ENCODE data around the gene MACF1. TPM values are rescaled to one million over a fixed set of nuclear protein-coding genes. Genes with fewer than 3 reads are reported as not detected.

MACF1 gene
- total RNA-seq, 3 donors from 2014 or later: 279 to 350 (median 325) TPM

GRCh38 chr1:39478126-39478915 lies 273.8 kb downstream of the MACF1 start:
- no peaks in the 10 kb centered on the region for H3K4me1 ChIP-seq
- intact Hi-C loops (cut with DNase I; ENCODE audit: low total_unique reads): no loop called here
- no peak overlapping the region for H3K27ac ChIP-seq
- no peak for DNase-seq (ENCODE audit: low spot score in 2 of 2)
- no peaks in the 10 kb centered on the region for H3K27me3 ChIP-seq
- H3K4me3 ChIP-seq: no peak overlapping the region
- no peaks in the 10 kb centered on the region for H3K36me3 ChIP-seq
- no peaks in the 10 kb centered on the region for H3K9me3 ChIP-seq
- TF ChIP-seq, protein P1, sequence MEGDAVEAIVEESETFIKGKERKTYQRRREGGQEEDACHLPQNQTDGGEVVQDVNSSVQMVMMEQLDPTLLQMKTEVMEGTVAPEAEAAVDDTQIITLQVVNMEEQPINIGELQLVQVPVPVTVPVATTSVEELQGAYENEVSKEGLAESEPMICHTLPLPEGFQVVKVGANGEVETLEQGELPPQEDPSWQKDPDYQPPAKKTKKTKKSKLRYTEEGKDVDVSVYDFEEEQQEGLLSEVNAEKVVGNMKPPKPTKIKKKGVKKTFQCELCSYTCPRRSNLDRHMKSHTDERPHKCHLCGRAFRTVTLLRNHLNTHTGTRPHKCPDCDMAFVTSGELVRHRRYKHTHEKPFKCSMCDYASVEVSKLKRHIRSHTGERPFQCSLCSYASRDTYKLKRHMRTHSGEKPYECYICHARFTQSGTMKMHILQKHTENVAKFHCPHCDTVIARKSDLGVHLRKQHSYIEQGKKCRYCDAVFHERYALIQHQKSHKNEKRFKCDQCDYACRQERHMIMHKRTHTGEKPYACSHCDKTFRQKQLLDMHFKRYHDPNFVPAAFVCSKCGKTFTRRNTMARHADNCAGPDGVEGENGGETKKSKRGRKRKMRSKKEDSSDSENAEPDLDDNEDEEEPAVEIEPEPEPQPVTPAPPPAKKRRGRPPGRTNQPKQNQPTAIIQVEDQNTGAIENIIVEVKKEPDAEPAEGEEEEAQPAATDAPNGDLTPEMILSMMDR (IDR thresholded peaks at IDR 0.05): no peak
- TF ChIP-seq POLR2A (IDR thresholded peaks at IDR 0.05) (no peak), POLR2AphosphoS5 (IDR thresholded peaks at IDR 0.05) (no peak)

- DNase-seq (ENCODE audit: low spot score in 2 of 2): no peak
- Histone ChIP-seq H3K9me3 (no peaks in the 10 kb centered on the region), H3K36me3 (no peaks in the 10 kb centered on the region), H3K27me3 (no peaks in the 10 kb centered on the region), H3K4me3 (no peak overlapping the region), H3K27ac (no peak overlapping the region), H3K4me1 (no peaks in the 10 kb centered on the region)
- TF ChIP-seq, protein P1 (IDR thresholded peaks at IDR 0.05): no peak
- TF ChIP-seq POLR2AphosphoS5 (IDR thresholded peaks at IDR 0.05) (no peak), POLR2A (IDR thresholded peaks at IDR 0.05) (no peak)
- intact Hi-C loops (cut with DNase I; ENCODE audit: low total_unique reads): no loop called here
These were observed 276.8 kb downstream of the MACF1 start for GRCh38 chr1:39481289-39481688.

DNA sequence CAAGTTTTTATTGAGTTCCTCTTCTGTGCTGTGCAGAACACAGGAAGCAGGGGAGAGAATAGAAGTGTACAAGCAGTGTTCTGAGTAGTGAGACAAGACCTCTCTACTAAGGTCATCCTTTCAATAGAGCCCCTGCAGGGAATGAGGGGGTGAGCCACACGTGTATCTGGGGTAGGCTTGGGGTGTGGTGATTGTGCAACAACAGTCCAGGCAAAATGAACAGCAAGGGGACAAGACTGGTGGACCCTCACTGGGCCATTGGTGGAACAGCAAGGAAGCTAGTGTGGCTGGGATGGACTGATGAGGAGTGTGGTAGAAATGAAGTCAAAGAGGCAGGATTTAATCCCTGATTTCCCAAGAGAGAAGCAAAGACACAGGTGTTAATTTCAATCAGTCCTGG lies 278.8 kb downstream of the MACF1 start:
- TF ChIP-seq, protein P1 (IDR thresholded peaks at IDR 0.05): no peak
- TF ChIP-seq POLR2A (IDR thresholded peaks at IDR 0.05) (no peak), POLR2AphosphoS5 (IDR thresholded peaks at IDR 0.05) (no peak)
- H3K36me3 ChIP-seq: no peaks in the 10 kb centered on the region
- intact Hi-C loops (cut with DNase I; ENCODE audit: low total_unique reads): no loop called here

DNA sequence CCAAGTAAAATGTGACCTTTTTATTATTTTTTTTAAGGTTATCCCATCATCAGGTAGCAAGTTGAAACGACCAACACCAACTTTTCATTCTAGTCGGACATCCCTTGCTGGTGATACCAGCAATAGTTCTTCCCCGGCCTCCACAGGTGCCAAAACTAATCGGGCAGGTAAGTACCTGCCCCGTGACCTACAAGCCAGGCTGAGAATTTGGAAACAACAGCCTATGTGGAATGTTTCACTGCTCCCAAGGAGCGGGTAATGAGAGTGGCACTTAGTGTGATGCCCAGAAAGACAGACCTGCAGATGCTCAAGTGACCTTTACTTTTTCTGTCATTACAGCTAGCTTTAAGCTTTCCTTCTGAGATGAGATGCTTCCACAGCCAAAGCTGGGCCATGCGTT lies 280.1 kb downstream of the MACF1 start:
- intact Hi-C loops (cut with DNase I; ENCODE audit: low total_unique reads): no loop called here
- Histone ChIP-seq H3K4me1 (no peaks in the 10 kb centered on the region), H3K27ac (no peak overlapping the region), H3K36me3 (no peaks in the 10 kb centered on the region), H3K4me3 (no peak overlapping the region), H3K27me3 (no peaks in the 10 kb centered on the region), H3K9me3 (no peaks in the 10 kb centered on the region)
- no peak for TF ChIP-seq POLR2A (IDR thresholded peaks at IDR 0.05)
- TF ChIP-seq POLR2AphosphoS5 (IDR thresholded peaks at IDR 0.05): no peak
- TF ChIP-seq, protein P1 (IDR thresholded peaks at IDR 0.05): no peak
- no peak for DNase-seq (ENCODE audit: low spot score in 2 of 2)

More for the DNA sequence above, 278.8 kb downstream of the MACF1 start:
- no peaks in the 10 kb centered on the region for H3K4me1 ChIP-seq
- H3K27ac ChIP-seq: no peak overlapping the region
- no peak for DNase-seq (ENCODE audit: low spot score in 2 of 2)
- H3K9me3 ChIP-seq: no peaks in the 10 kb centered on the region
- H3K4me3 ChIP-seq: no peak overlapping the region
- no peaks in the 10 kb centered on the region for H3K27me3 ChIP-seq

DNA sequence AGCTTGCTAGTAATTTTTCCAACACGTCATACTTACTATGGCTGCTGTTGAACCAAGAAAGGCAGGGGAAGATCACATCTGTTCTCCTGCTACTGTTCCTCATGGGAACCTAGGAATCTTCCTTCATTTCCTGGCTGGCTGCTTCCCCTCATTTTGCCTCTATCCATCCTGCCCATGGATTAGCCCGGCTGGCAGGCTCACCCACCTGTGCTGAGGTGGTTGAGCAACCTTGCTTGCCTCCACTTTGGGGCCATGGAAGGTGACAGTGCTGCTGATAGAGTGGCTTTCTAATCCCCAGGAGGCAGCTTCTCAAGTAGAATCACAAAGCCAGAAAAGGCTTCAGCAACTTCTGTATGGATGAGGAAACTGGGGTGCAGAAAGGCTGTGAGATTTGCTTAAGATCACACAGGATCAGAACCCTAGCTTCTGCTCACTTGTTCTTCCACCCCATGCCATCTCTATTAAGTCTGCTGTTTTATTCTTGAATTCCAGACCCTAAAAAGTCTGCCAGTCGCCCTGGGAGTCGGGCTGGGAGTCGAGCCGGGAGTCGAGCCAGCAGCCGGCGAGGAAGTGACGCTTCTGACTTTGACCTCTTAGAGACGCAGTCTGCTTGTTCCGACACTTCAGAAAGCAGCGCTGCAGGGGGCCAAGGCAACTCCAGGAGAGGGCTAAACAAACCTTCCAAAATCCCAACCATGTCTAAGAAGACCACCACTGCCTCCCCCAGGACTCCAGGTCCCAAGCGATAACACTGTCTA lies 280.7 kb downstream of the MACF1 start:
- Histone ChIP-seq H3K9me3 (no peaks in the 10 kb centered on the region), H3K27ac (no peak overlapping the region), H3K36me3 (no peaks in the 10 kb centered on the region), H3K4me3 (no peak overlapping the region), H3K27me3 (no peaks in the 10 kb centered on the region), H3K4me1 (no peaks in the 10 kb centered on the region)
- intact Hi-C loops (cut with DNase I; ENCODE audit: low total_unique reads): no loop called here
- DNase-seq (ENCODE audit: low spot score in 2 of 2): no peak
- TF ChIP-seq POLR2AphosphoS5 (IDR thresholded peaks at IDR 0.05): no peak
- TF ChIP-seq POLR2A (IDR thresholded peaks at IDR 0.05): no peak
- TF ChIP-seq, protein P1 (IDR thresholded peaks at IDR 0.05): no peak

Data from breast epithelium (tissue), 4 donors.